Colon (tissue), 2 donors: ENCODE results near the gene MAST2.
"Not testable (repeated sequence)": the region's sequence is repeated elsewhere in the genome, so short reads cannot be mapped to it uniquely, and the experiment has no call there.

Experiments
- FAIRE-seq: peaks from 2 replicates; lab custom pipeline; 2012; peaks lifted over from hg19 to GRCh38; lab: Jason Lieb, UNC
- donor health status: control.
- donor health status: control.

MAST2 gene

GRCh38 chr1:45894331-45894730, 90.9 kb downstream of the MAST2 start:
- FAIRE-seq, result no peak

GRCh38 chr1:45894921-45895320, 91.5 kb downstream of the MAST2 start:
- FAIRE-seq, result no peak

GRCh38 chr1:45895406-45895805, 92.0 kb downstream of the MAST2 start:
- FAIRE-seq, result no peak

GRCh38 chr1:45906883-45907282, 103.5 kb downstream of the MAST2 start:
- no peak for FAIRE-seq

GRCh38 chr1:45908611-45909140, 105.3 kb downstream of the MAST2 start:
- FAIRE-seq, result no peak

GRCh38 chr1:45911634-45912033, 108.2 kb downstream of the MAST2 start:
- no peak for FAIRE-seq

- FAIRE-seq, result no peak
Measured at GRCh38 chr1:45913183-45913683, 109.8 kb downstream of the MAST2 start.

GRCh38 chr1:45913731-45914501, 110.5 kb downstream of the MAST2 start:
- no peak for FAIRE-seq

- no peak for FAIRE-seq
Measured at GRCh38 chr1:45914836-45915235, 111.4 kb downstream of the MAST2 start.

- no peak for FAIRE-seq
Measured at GRCh38 chr1:45922374-45922773, 119.0 kb downstream of the MAST2 start.

- no peak for FAIRE-seq
Measured at GRCh38 chr1:45922813-45923212, 119.4 kb downstream of the MAST2 start.

- FAIRE-seq, result no peak
Measured at GRCh38 chr1:45923343-45923742, 119.9 kb downstream of the MAST2 start.

GRCh38 chr1:45924736-45925135, 121.3 kb downstream of the MAST2 start:
- FAIRE-seq, result no peak

- no peak for FAIRE-seq
Measured at GRCh38 chr1:45925728-45926287, 122.4 kb downstream of the MAST2 start.

GRCh38 chr1:45926330-45926729, 122.9 kb downstream of the MAST2 start:
- FAIRE-seq, result no peak

GRCh38 chr1:45927231-45927915, 124.0 kb downstream of the MAST2 start:
- not testable (repeated sequence) for FAIRE-seq

GRCh38 chr1:45928486-45929205, 125.2 kb downstream of the MAST2 start:
- no peak for FAIRE-seq

GRCh38 chr1:45929257-45929687, 125.9 kb downstream of the MAST2 start:
- no peak for FAIRE-seq

GRCh38 chr1:45930258-45931150, 127.1 kb downstream of the MAST2 start:
- no peak for FAIRE-seq

- not testable (repeated sequence) for FAIRE-seq
Measured at GRCh38 chr1:45932205-45932604, 128.8 kb downstream of the MAST2 start.

GRCh38 chr1:45934947-45935346, 131.5 kb downstream of the MAST2 start:
- no peak for FAIRE-seq
